A204.1 (cell line): ENCODE measurements around the gene NR3C2.

ENCODE experiments used
- FAIRE-seq: peaks from 2 replicates; lab custom pipeline; 2012; peaks lifted over from hg19 to GRCh38; lab: Jason Lieb, UNC

Gene NR3C2

DNA sequence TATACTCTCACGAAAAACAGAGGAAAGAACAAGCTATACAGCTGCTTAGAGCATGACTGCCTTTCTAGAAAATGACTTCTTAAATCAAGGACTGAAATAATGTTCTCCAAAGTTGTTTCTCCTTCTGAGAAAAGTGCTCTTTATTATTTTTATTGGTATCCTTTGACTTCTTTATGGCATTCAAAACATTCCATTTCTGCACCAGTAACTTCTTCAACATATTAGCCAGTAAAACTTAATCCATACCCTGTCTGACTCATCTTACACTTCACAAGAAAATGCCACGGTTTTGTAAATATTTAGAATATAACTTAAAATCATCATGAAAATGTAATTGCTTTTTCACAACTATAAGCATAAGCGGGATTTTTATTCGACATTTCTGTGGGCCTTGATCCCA lies 180.4 kb downstream of the NR3C2 start:
- FAIRE-seq = no peak

- FAIRE-seq = no peak
Measured at GRCh38 chr4:148259841-148260240, 182.4 kb downstream of the NR3C2 start.

GRCh38 chr4:148258535-148258934 lies 183.7 kb downstream of the NR3C2 start:
- no peak for FAIRE-seq

- no peak for FAIRE-seq
Measured at GRCh38 chr4:148255344-148255720, 186.9 kb downstream of the NR3C2 start.

GRCh38 chr4:148254621-148255343 lies 187.4 kb downstream of the NR3C2 start:
- FAIRE-seq = no peak

- FAIRE-seq = no peak
Measured at GRCh38 chr4:148253768-148254167, 188.4 kb downstream of the NR3C2 start.

DNA sequence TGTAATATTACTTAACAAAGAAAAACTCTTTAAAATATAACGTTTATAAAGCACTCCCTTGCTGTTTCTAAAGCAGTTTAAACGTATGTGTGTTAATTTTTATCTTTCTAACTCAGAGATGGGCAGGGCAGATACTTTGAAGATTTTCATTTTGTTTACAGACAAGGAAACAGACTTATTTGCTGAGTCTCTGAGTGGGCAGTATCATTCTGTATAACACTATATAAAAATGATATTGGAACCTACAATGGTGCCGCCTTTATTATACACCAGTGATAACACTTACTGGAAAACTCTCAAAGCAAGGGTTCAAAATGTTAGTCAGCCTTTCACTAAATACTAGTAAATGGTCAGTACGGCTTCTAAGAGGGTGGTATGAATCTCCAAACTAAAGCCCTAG lies 193.4 kb downstream of the NR3C2 start:
- no peak for FAIRE-seq

- FAIRE-seq = no peak
Measured at GRCh38 chr4:148245015-148245414, 197.2 kb downstream of the NR3C2 start.

DNA sequence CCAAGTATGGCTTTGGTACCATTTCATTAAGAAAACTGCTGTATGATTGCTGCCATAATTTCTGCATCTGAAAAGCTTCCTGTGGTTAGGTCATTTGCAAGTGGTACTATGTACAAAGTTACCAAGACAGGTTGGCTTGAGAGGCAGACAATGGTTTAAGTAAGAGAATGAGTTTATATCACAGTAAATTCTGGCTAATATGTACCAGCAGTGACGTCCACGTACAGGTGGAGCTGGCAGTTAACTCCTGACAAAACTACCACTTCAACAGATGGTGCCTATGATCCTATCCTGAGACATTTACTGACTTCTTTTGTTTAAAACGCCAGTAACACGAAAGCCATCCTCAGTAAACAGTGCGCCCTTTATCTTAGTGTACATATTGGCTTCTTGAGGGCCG lies 198.4 kb downstream of the NR3C2 start:
- no peak for FAIRE-seq

- no peak for FAIRE-seq
Measured at GRCh38 chr4:148240241-148240640, 202.0 kb downstream of the NR3C2 start.

GRCh38 chr4:148239494-148239985 lies 202.7 kb downstream of the NR3C2 start:
- FAIRE-seq = no peak

- FAIRE-seq = no peak
Measured at GRCh38 chr4:148238811-148239493, 203.3 kb downstream of the NR3C2 start.

GRCh38 chr4:148238086-148238485 lies 204.1 kb downstream of the NR3C2 start:
- FAIRE-seq = no peak

GRCh38 chr4:148235809-148236208 lies 206.4 kb downstream of the NR3C2 start:
- FAIRE-seq = no peak

GRCh38 chr4:148229798-148230197 lies 212.4 kb downstream of the NR3C2 start:
- no peak for FAIRE-seq

DNA sequence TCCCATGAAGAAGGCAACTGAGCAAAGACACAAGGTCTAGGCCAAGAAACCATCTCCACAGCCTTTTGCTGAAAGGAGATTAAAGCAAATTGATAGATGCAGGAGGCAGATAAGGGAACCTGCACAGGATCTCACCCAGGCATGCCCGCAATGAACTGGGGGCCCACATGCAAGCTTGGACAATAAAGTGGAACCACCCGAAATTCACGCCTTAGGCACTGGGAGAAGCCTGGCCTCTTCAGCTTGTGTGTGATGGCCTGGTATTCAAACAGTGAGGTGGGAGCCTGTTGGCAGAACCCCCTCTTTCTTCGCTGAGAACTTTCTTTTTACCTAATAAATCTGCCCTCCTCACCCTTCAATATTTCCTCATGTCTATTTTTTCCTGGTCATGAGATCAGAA lies 213.2 kb downstream of the NR3C2 start:
- FAIRE-seq = no peak

GRCh38 chr4:148227147-148227546 lies 215.1 kb downstream of the NR3C2 start:
- FAIRE-seq = no peak

DNA sequence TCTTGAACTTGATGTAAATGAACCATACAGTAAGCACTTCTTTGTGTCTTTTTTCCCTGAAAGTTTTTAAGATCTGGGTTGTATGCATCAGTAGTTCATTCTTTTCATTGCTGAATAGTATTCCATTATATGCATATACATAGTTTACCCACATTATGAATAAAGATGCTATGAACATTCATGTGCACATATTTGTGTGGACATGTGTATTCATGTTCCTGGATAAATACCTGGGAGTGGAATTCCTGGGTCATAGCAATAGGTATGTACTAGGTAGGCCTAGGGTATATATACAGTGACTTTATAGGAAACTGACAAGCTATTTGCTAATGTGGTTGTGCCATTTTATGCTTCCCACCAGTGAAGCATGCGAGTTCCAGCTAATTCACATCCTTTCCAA lies 215.9 kb downstream of the NR3C2 start:
- FAIRE-seq = no peak

DNA sequence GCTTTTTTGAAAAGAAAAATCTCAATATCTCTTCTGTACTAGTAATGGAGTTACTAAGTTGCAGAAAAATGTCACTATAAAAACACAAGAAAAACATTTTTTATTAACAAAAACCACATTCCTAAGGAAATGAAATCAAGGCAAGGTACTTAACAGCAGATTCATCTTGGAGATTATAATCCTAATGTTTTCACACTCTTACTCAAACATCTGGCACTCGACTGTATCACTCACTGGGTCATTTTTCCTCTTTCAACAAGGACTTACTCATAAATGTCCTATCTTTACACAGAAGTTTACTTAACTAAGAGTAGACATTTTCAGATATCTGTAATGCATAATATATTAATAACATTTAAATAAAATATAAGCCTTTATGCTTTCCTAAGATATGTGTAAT lies 216.6 kb downstream of the NR3C2 start:
- no peak for FAIRE-seq

GRCh38 chr4:148224476-148224875 lies 217.7 kb downstream of the NR3C2 start:
- FAIRE-seq = no peak

DNA sequence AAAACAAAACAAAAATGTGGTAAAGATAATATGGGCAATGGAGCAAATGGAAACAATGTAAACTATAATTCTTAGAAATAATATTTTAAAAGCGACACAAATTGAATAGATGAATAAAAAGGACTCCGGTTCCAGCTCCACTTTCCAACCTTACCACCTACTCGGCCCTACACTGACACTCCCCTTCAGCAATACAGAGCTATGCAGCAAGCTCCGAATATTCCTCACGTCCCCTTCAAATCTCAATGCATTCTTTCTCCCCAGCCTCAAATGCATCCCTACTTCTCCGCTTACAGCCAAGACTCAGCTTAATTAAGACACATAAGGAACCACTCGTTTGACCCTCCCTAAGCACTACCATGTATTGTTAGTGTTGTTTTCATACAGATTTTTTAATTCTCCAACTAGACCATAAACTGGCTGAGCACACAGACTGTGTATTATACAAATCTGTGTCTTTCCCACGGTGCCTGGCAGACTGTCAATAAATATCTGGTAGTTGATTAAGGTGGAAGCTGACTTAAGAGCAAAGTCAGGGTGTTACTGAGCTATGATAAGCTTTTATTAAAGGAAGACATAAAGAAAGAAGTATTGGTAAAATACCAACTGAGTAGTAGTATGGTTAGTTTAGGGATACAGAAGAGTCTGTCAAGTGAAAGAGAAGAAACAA lies 219.1 kb downstream of the NR3C2 start:
- no peak for FAIRE-seq

DNA sequence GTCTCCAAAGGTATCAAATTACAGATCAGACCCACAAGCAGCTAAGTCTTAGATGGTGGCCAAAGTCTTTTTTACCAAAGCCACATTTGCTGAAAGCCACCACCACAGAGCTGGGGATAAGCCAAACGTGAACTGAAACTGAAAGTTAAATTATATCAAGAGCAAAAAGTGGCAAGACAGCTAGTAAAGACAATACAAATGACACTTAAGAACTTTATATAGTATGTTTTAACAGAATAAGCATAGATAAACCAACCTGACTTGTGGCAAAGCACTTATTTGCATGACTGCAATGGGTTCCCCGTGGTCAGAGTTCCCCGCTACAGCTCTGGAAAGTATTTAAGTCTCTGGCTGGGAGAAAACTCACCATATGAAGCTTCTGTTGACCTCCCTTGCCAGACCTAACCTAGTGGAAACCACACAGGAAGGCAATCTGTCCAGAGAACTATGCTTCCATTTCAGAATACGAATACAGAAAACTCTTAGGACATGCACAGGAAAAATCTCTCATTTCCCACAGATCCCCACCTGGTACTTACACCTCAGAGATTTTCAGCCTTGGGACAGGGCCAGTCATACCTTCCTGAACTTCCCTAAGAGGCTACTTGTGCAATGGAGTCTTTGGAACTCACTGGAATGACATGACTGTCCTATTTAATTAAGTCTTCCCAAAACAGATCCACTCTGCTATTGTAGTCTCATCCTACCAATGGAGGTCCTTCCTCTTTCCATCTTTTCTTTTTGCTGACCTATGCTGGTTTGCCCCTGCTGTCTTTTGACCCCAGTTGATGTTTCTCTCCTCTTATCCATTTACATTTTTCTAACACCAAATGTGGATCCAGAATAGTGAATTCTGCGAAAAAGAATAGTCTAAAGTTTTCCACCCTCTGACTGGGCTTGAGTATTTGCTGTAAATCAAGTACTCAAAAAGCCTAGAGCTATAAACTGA lies 225.1 kb downstream of the NR3C2 start:
- no peak for FAIRE-seq
